Measurements from ENCODE around the gene SLC2A6. TPM values are rescaled to one million over a fixed set of nuclear protein-coding genes. Genes with fewer than 3 reads are reported as not detected.

Gene SLC2A6
- total RNA-seq, 2 experiments from 2014 or later = 5.4 to 6.7 TPM

GRCh38 chr9:133463234-133463863, 15.6 kb downstream of the SLC2A6 start:
- ChIA-PET POLR2A (no interaction called here), CTCF (interaction anchor here (1.2 kb wide), 2 partner anchors 22 to 46 kb away, joined by 3 read pairs; no protein-coding TSS in a partner anchor)
- H3K4me1 Mint-ChIP-seq (ENCODE audit: low read depth) = peaks cover 8% of the 10 kb centered on the region
- ATAC-seq (no peak), DNase-seq (no peak)
- no peaks in the 10 kb centered on the region for H3K9me3 Mint-ChIP-seq
- H3K4me3 Mint-ChIP-seq = no peak overlapping the region
- H3K27ac Mint-ChIP-seq = no peak overlapping the region
- H3K27me3 Mint-ChIP-seq = no peaks in the 10 kb centered on the region
- no peaks in the 10 kb centered on the region for H3K36me3 Mint-ChIP-seq (ENCODE audit: low read depth)
- no peak for TF ChIP-seq CTCF (IDR thresholded peaks at IDR 0.05)
- intact Hi-C loops (cut with micrococcal nuclease) = no loop called here

DNA sequence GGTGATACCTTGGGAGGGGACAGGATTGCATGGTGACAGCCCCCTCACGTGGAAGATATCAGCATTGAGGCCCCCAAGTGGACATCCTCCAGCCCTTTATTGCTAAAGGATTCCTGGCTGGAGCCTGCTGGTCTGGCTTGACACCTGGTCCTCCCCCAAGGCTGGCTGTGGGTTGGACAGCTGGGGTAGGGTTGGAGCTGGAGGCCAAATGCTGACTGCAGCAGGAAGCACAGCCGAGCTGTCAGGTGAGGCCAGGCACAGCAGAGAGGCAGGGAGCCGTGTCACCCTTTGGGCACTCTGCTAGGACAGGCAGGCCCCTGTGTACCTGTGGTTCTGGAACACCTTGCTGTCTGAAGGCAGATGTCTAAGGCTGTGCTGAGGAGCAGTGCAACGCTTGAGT, 16.9 kb downstream of the SLC2A6 start:
- no peaks in the 10 kb centered on the region for H3K27me3 Mint-ChIP-seq
- peaks cover 8% of the 10 kb centered on the region for H3K4me1 Mint-ChIP-seq (ENCODE audit: low read depth)
- CTCF ChIA-PET = interaction anchor here (1.2 kb wide), 2 partner anchors 23 to 45 kb away, joined by 3 read pairs; no protein-coding TSS in a partner anchor
- ATAC-seq (no peak), DNase-seq (no peak)
- no peak overlapping the region for H3K27ac Mint-ChIP-seq
- intact Hi-C loops (cut with micrococcal nuclease) = no loop called here
- TF ChIP-seq CTCF (IDR thresholded peaks at IDR 0.05) = no peak
- no peaks in the 10 kb centered on the region for H3K9me3 Mint-ChIP-seq
- no peaks in the 10 kb centered on the region for H3K36me3 Mint-ChIP-seq (ENCODE audit: low read depth)
- POLR2A ChIA-PET = interaction anchor here (2.6 kb wide), 1 partner anchor 8 kb away, joined by 9 read pairs; no protein-coding TSS in a partner anchor
- H3K4me3 Mint-ChIP-seq = no peak overlapping the region

DNA sequence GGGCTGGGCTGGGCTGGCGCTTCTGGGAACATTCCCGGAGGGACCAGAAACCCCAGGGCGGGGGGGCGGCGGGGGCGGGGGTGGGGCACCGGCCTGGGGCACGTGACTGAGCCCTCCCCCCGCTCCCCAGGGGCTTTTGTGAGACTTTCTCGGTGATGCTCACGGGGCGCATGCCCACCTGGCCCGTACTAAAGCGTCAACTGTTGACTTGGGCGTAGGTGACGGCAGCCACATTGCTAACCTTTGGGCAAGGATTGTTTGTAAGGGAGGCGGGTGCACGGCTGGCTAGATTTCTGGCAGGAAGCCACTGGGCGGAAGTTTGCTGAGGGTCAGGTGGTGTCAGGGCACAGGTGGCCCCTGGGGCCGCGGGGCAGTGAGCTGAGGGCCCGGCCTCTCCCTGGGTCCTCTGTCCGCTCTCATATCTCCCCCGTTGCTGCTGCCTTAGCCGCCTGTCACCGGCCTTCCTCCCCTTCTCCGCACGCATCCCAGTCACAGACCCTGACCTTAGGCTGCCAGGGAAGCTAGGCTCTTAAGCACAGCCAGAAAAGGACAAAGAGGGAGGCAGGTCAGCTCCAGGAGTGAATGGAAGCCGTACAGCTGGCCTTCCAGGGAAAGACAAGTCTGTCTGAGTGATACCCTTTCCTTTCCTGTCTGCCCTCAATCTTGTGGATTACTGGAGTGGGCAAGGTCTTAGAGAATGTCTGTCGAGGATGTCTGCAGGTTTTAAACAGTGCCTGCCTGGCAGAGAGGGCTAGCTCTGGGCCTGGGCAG, 18.3 kb downstream of the SLC2A6 start:
- no peak for ATAC-seq
- POLR2A ChIA-PET = interaction anchor here (0.6 to 2.6 kb wide), 3 partner anchors 9 to 43 kb away, joined by 3 to 9 read pairs (median 4); no protein-coding TSS in a partner anchor
- CTCF ChIA-PET = interaction anchor here (2.1 kb wide), 1 partner anchor 18 kb away, joined by 12 read pairs; the partner anchor contains the start of gene SLC2A6
- Mint-ChIP-seq H3K9me3 (no peaks in the 10 kb centered on the region), H3K27ac (peak overlapping the region; percentile 72), H3K4me1 (ENCODE audit: low read depth) (peaks cover 8% of the 10 kb centered on the region), H3K36me3 (ENCODE audit: low read depth) (no peaks in the 10 kb centered on the region), H3K4me3 (peak overlapping the region; percentile 61), H3K27me3 (no peaks in the 10 kb centered on the region)
- peak; percentile 66 for DNase-seq
- TF ChIP-seq CTCF (IDR thresholded peaks at IDR 0.05) = no peak
- intact Hi-C loops (cut with micrococcal nuclease) = no loop called here

DNA sequence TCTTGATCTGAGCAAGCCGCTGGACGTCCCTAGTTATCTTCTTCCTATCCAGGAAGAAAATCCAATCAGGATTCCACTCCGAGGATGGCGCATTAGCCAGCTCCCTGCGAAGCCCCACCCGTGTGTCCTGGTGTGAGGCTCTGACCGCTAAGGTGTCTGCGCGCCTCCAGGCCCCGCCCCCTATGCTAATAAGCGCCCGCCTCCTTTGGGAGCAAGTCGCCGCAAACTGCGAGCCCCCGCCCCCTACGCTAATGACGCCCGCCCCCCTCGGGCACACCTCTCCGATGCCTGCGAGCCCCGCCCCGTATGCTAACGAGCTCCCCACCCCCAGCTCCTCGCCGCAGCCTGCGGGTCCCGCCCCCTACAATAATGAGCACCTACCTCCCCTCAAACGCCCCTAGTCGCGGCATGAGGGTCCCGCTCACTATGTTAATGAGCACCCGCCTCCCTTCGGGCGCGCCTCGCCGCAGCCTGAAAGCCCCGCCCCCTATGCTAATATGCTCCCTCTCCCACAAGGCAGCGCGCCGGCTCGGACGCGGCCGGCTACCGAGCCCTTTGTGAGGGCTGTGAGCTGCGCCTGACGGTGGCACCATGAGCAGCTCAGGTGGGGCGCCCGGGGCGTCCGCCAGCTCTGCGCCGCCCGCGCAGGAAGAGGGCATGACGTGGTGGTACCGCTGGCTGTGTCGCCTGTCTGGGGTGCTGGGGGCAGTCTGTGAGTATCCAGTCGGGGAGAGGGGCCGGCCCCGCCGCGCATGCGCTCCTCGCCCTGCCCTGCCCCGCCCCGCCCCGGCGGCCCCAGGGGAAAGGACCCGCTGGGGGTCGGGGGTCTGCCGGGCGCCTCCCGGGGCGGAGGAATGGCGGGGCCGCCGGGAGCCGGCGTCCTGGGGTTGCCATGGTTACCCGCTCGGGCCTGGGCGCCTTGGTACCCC, 19.2 kb downstream of the SLC2A6 start, which contains the start of gene CACFD1:
Gene CACFD1, plus strand, starts transcription at position 503 of the 929 bp plus-strand sequence. Its CDS starts 89 bp downstream, at position 592.
- intact Hi-C loops (cut with micrococcal nuclease) = no loop called here
- H3K36me3 Mint-ChIP-seq (ENCODE audit: low read depth) = no peaks in the 10 kb centered on the region
- POLR2A ChIA-PET = interaction anchor here (0.7 to 2.6 kb wide), 11 partner anchors 8 to 118 kb away, joined by 3 to 9 read pairs (median 4); partner anchors contain the start of genes MED22 and RPL7A
- no peak for TF ChIP-seq CTCF (IDR thresholded peaks at IDR 0.05)
- H3K27ac Mint-ChIP-seq = peak within 1 kb of the TSS; percentile 87
- peak within 1 kb of the TSS; percentile 78 for H3K4me3 Mint-ChIP-seq
- ATAC-seq (peak; percentile 90), DNase-seq (peak; percentile 96)
- H3K27me3 Mint-ChIP-seq = no peaks in the 10 kb centered on the region
- CTCF ChIA-PET = interaction anchor here (0.8 to 2.1 kb wide), 3 partner anchors 19 to 55 kb away, joined by 4 to 12 read pairs (median 4); partner anchors contain the start of gene SLC2A6
- H3K9me3 Mint-ChIP-seq = no peaks in the 10 kb centered on the region
- H3K4me1 Mint-ChIP-seq (ENCODE audit: low read depth) = peaks cover 8% of the 10 kb centered on the region

Data from activated CD8-positive, alpha-beta T cell treated with anti-CD3 and anti-CD28 coated beads for 36 hours (primary cell).